GM12878 (cell line): ENCODE measurements around the gene EYA2. TPM values are rescaled to one million over a fixed set of nuclear protein-coding genes. Genes with fewer than 3 reads are reported as not detected.

Source experiments
- ATAC-seq: fragments of 200-7000 bp; cut with Tn5 transposase; 3 replicates; pipeline ENCODE4 v1.9.1; 2020; ENCODE audit warnings: mild to moderate bottlenecking, moderate library complexity
- BruUV-seq: library from RNA; stranded (reverse); fragments of 400-500 nt; replicated peaks from 2 replicates; lab custom pipeline; 2021; lab: Mats Ljungman, UMichigan
- CTCF ChIA-PET: fragments of 300-600 bp; sonication (Branson Sonifier 250); formaldehyde crosslinking; extraction: SDS; loops from one replicate; lab custom pipeline; 2021; ENCODE audit warnings: inconsistent platforms; lab: Yijun Ruan, JAX
- POLR2A ChIA-PET: fragments of 350-600 bp; formaldehyde crosslinking; extraction: SDS; loops from one replicate; lab custom pipeline; 2021; ENCODE audit warnings: inconsistent platforms; lab: Charles Lee
- RAD21 ChIA-PET: fragments of 300-600 bp; sonication (Branson Sonifier 250); formaldehyde crosslinking; loops from one replicate; lab custom pipeline; 2023; ENCODE audit warnings: antibody characterized with exemption; ENCODE audit not compliant: unreplicated experiment; lab: Charles Lee
- SMC1A ChIA-PET: fragments of 300-600 bp; sonication (Branson Sonifier 250); formaldehyde crosslinking; loops from one replicate; lab custom pipeline; 2023; ENCODE audit not compliant: unreplicated experiment, uncharacterized antibody; lab: Charles Lee
- DNase-seq: peaks from one replicate; pipeline ENCODE4 v3.0.0-alpha.2; 2011; ENCODE audit warnings: low read depth, low spot score
- FAIRE-seq: peaks from 3 replicates; lab custom pipeline; 2011; peaks lifted over from hg19 to GRCh38; lab: Jason Lieb, UNC
- H2AFZ ChIP-seq: 2 replicates; pipeline ENCODE4 v1.6.0; 2011; ENCODE audit warnings: low read depth, low read length, control low read depth; ENCODE audit not compliant: control insufficient read depth
- H3K27ac ChIP-seq: 2 replicates; pipeline ENCODE4 v1.5.1; 2011; ENCODE audit warnings: control low read depth; ENCODE audit not compliant: control insufficient read depth, insufficient read depth
- H3K27me3 ChIP-seq, 2 experiments: replicated peaks in 1 of 2; 2 replicates each; pipeline versions ENCODE4 v1.6.0 to v1.6.1; 2011; ENCODE audit warnings: low read length in 1 of 2; ENCODE audit not compliant: control insufficient read depth in 2 of 2, insufficient read depth in 2 of 2
- H3K36me3 ChIP-seq, 2 experiments: 2 replicates each; pipeline ENCODE4 v1.5.1; 2011; ENCODE audit warnings: low read length in 1 of 2; ENCODE audit not compliant: control insufficient read depth in 2 of 2, insufficient read depth in 2 of 2
- H3K4me1 ChIP-seq: 2 replicates; pipeline ENCODE4 v1.6.1; 2011; ENCODE audit warnings: mild to moderate bottlenecking, low read length, moderate library complexity, mixed read lengths; ENCODE audit not compliant: control insufficient read depth, insufficient read depth
- H3K4me2 ChIP-seq: 2 replicates; pipeline ENCODE4 v1.6.0; 2011; ENCODE audit warnings: control low read depth; ENCODE audit not compliant: control insufficient read depth, insufficient read depth
- H3K4me3 ChIP-seq: fragments of 200-600 bp; sonication (generic); 2 replicates; pipeline ENCODE4 v1.5.1; 2016
- H3K79me2 ChIP-seq: 2 replicates; pipeline ENCODE4 v1.6.0; 2011; ENCODE audit warnings: low read length; ENCODE audit not compliant: control insufficient read depth, insufficient read depth
- H3K9ac ChIP-seq: 2 replicates; pipeline ENCODE4 v1.8.0; 2011; ENCODE audit warnings: low read length, control low read depth, mixed read lengths; ENCODE audit not compliant: control insufficient read depth, insufficient read depth
- H3K9me3 ChIP-seq: replicated peaks from 3 replicates; pipeline ENCODE4 v1.5.1; 2011; ENCODE audit warnings: mild to moderate bottlenecking, low read length; ENCODE audit not compliant: control insufficient read depth, insufficient read depth
- H4K20me1 ChIP-seq: 2 replicates; pipeline ENCODE4 v1.6.0; 2011; ENCODE audit not compliant: control insufficient read depth, insufficient read depth
- ATF7 ChIP-seq: fragments of 450-650 bp; IDR thresholded peaks from 2 replicates; pipeline ENCODE4 v1.6.1; 2016; ENCODE audit warnings: low read depth, mild to moderate bottlenecking
- FOXM1 ChIP-seq: IDR thresholded peaks from 2 replicates; pipeline ENCODE4 v1.6.1; 2012; ENCODE audit warnings: low read depth, mild to moderate bottlenecking, inconsistent platforms, low read length, moderate library complexity
- MEF2A ChIP-seq: IDR thresholded peaks from 2 replicates; pipeline ENCODE4 v1.6.1; 2011; ENCODE audit warnings: low read depth, mild to moderate bottlenecking, low read length, moderate library complexity; ENCODE audit not compliant: insufficient read depth
- POLR2AphosphoS5 ChIP-seq: IDR thresholded peaks from 2 replicates; pipeline ENCODE4 v1.6.1; 2011; ENCODE audit warnings: mild to moderate bottlenecking, low read length, inconsistent platforms
- RBBP5 ChIP-seq: fragments of 200-600 bp; sonication (generic); conservative IDR thresholded peaks from 2 replicates; pipeline ENCODE4 v1.6.1; 2016
- WRNIP1 ChIP-seq: IDR thresholded peaks from 2 replicates; pipeline ENCODE4 v1.6.1; 2011; ENCODE audit warnings: low read depth, low read length, improper control_type of control experiment, borderline replicate concordance
- ZZZ3 ChIP-seq: IDR thresholded peaks from 2 replicates; pipeline ENCODE4 v1.6.1; 2011; ENCODE audit warnings: low read depth; ENCODE audit not compliant: control insufficient read depth, insufficient read length
- WGBS: methylation state at CpG from one replicate; pipeline ENCODE4 v1.1.6; 2016; ENCODE audit warnings: low lambda C conversion rate; ENCODE audit not compliant: insufficient replicate concordance, insufficient coverage; ENCODE audit errors: missing lambda C conversion rate; 5-methylcytosine and 5-hydroxymethylcytosine counted together
- in situ Hi-C: fragments of 300-500 bp; cut with MboI; formaldehyde crosslinking; loops from 9 replicates; pipeline ENCODE4 v1.14.3; 2018; ENCODE audit warnings: mixed read lengths
- intact Hi-C: fragments of 100-400 bp; cut with micrococcal nuclease; formaldehyde crosslinking; loops from one replicate; pipeline ENCODE4 v1.14.2; 2022; ENCODE audit not compliant: unreplicated experiment
- polyA plus RNA-seq, 11 experiments: library from polyadenylated mRNA; depleted of rRNA in 4 of 11; unstranded in 6 of 11; stranded (reverse) in 5 of 11; fragments of >200 nt; fragmentation: Nextera tagmentation in 4 of 11; fragmentation: Illumina TruSeq in 1 of 11; extraction: Ambion mirVana in 4 of 11; extraction: Trizol in 1 of 11; gene quantifications; 1 replicate in 1 of 11; 2 replicates in 10 of 11; pipeline versions ENCODE4 v1.2.1 to v1.2.3, GENCODE V29; 2011 to 2016; ENCODE audit warnings: inconsistent platforms in 2 of 11, missing spikeins in 2 of 11, low read depth in 1 of 11
- total RNA-seq, 4 experiments: library from RNA; depleted of rRNA in 3 of 4; stranded (reverse); fragments of >200 nt in 3 of 4; fragmentation: Illumina TruSeq in 1 of 4; extraction: Trizol in 1 of 4; gene quantifications; 2 replicates each; pipeline versions ENCODE4 v1.2.1 to v1.2.3, GENCODE V29; 2013 to 2021
- TF ChIP-seq, protein P1 (sequence below): fragments of 450-650 bp; IDR thresholded peaks from 2 replicates; pipeline ENCODE4 v1.6.1; 2017; ENCODE audit warnings: borderline replicate concordance
- TF ChIP-seq, protein P2 (sequence below): fragments of 450-650 bp; IDR thresholded peaks from 2 replicates; pipeline ENCODE4 v1.6.1; 2018; ENCODE audit warnings: borderline replicate concordance, mild to moderate bottlenecking; ENCODE audit not compliant: partially characterized antibody
- TF ChIP-seq, protein P3 (sequence below): fragments of 150-350 bp; IDR thresholded peaks from 2 replicates; pipeline ENCODE4 v1.6.1; 2014; ENCODE audit warnings: mild to moderate bottlenecking, low read depth, low read length
- TF ChIP-seq, protein P4 (sequence below): fragments of 450-650 bp; IDR thresholded peaks from 2 replicates; pipeline ENCODE4 v1.6.1; 2017; ENCODE audit warnings: low read depth, mild to moderate bottlenecking, moderate library complexity
- TF ChIP-seq, protein P5 (sequence below): IDR thresholded peaks from 2 replicates; pipeline ENCODE4 v1.6.1; 2011; ENCODE audit warnings: mild to moderate bottlenecking, low read depth, low read length, moderate library complexity; ENCODE audit not compliant: insufficient replicate concordance
- TF ChIP-seq, protein P6 (sequence below): fragments of 450-650 bp; IDR thresholded peaks from 2 replicates; pipeline ENCODE4 v1.6.1; 2017; ENCODE audit warnings: antibody characterized with exemption, mild to moderate bottlenecking, moderate library complexity

The EYA2 gene
- total and polyA plus RNA-seq, 10 of the 15 experiments (the other 5 are each of a cell fraction or from before 2014, with no cell fraction given) = 0.20 TPM; not detected in 9

DNA sequence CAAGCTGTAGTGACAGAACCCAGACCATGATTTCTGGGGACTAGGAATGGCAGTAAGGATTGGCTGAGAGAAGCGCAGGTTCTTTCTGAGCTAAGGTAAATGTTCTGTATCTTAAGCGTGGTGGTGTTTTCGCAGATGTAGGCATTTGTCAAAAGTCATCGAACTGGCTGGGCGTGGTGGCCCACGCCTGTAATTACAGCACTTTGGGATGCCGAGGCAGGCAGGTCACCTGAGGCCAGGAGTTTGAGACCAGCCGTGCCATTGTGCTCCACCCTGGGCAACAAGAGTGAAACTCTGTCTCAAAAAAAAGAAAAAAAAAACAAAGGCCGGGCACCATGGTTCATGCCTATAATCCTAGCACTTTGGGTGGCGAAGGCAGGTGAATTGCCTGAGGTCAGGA is 40.7 kb upstream of the EYA2 start:
- ChIA-PET CTCF (no interaction called here), POLR2A (no interaction called here), SMC1A (no interaction called here), RAD21 (no interaction called here)
- H4K20me1 ChIP-seq = no peaks in the 10 kb centered on the region
- H3K4me3 ChIP-seq = no peak overlapping the region
- no peaks in the 10 kb centered on the region for H3K36me3 ChIP-seq
- FAIRE-seq (no peak), ATAC-seq (no peak), DNase-seq (no peak)
- in situ Hi-C loops (no loop called here), intact Hi-C loops (no loop called here)
- no peak overlapping the region for H3K9ac ChIP-seq
- H2AFZ ChIP-seq = no peak overlapping the region
- BruUV-seq = no TSS peak
- H3K27me3 ChIP-seq = no peaks in the 10 kb centered on the region
- H3K9me3 ChIP-seq = no peaks in the 10 kb centered on the region
- 55% methylated on average over 10 of the region's 10 CpGs for WGBS
- no peak overlapping the region for H3K4me2 ChIP-seq
- no peaks in the 10 kb centered on the region for H3K4me1 ChIP-seq
- no peaks in the 10 kb centered on the region for H3K79me2 ChIP-seq
- H3K27ac ChIP-seq = no peak overlapping the region
- TF ChIP-seq, protein P1, sequence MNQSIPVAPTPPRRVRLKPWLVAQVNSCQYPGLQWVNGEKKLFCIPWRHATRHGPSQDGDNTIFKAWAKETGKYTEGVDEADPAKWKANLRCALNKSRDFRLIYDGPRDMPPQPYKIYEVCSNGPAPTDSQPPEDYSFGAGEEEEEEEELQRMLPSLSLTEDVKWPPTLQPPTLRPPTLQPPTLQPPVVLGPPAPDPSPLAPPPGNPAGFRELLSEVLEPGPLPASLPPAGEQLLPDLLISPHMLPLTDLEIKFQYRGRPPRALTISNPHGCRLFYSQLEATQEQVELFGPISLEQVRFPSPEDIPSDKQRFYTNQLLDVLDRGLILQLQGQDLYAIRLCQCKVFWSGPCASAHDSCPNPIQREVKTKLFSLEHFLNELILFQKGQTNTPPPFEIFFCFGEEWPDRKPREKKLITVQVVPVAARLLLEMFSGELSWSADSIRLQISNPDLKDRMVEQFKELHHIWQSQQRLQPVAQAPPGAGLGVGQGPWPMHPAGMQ = no peak
- no peak for TF ChIP-seq RBBP5
- TF ChIP-seq, protein P2, sequence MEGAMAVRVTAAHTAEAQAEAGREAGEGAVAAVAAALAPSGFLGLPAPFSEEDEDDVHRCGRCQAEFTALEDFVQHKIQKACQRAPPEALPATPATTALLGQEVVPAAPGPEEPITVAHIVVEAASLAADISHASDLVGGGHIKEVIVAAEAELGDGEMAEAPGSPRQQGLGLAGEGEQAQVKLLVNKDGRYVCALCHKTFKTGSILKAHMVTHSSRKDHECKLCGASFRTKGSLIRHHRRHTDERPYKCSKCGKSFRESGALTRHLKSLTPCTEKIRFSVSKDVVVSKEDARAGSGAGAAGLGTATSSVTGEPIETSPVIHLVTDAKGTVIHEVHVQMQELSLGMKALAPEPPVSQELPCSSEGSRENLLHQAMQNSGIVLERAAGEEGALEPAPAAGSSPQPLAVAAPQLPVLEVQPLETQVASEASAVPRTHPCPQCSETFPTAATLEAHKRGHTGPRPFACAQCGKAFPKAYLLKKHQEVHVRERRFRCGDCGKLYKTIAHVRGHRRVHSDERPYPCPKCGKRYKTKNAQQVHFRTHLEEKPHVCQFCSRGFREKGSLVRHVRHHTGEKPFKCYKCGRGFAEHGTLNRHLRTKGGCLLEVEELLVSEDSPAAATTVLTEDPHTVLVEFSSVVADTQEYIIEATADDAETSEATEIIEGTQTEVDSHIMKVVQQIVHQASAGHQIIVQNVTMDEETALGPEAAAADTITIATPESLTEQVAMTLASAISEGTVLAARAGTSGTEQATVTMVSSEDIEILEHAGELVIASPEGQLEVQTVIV = no peak
- TF ChIP-seq, protein P3, sequence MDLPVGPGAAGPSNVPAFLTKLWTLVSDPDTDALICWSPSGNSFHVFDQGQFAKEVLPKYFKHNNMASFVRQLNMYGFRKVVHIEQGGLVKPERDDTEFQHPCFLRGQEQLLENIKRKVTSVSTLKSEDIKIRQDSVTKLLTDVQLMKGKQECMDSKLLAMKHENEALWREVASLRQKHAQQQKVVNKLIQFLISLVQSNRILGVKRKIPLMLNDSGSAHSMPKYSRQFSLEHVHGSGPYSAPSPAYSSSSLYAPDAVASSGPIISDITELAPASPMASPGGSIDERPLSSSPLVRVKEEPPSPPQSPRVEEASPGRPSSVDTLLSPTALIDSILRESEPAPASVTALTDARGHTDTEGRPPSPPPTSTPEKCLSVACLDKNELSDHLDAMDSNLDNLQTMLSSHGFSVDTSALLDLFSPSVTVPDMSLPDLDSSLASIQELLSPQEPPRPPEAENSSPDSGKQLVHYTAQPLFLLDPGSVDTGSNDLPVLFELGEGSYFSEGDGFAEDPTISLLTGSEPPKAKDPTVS = no peak
- no peak for TF ChIP-seq POLR2AphosphoS5
- TF ChIP-seq ATF7 = no peak
- TF ChIP-seq FOXM1 = no peak
- TF ChIP-seq, protein P4, sequence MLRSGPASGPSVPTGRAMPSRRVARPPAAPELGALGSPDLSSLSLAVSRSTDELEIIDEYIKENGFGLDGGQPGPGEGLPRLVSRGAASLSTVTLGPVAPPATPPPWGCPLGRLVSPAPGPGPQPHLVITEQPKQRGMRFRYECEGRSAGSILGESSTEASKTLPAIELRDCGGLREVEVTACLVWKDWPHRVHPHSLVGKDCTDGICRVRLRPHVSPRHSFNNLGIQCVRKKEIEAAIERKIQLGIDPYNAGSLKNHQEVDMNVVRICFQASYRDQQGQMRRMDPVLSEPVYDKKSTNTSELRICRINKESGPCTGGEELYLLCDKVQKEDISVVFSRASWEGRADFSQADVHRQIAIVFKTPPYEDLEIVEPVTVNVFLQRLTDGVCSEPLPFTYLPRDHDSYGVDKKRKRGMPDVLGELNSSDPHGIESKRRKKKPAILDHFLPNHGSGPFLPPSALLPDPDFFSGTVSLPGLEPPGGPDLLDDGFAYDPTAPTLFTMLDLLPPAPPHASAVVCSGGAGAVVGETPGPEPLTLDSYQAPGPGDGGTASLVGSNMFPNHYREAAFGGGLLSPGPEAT = no peak
- no peak for TF ChIP-seq MEF2A
- TF ChIP-seq, protein P5, sequence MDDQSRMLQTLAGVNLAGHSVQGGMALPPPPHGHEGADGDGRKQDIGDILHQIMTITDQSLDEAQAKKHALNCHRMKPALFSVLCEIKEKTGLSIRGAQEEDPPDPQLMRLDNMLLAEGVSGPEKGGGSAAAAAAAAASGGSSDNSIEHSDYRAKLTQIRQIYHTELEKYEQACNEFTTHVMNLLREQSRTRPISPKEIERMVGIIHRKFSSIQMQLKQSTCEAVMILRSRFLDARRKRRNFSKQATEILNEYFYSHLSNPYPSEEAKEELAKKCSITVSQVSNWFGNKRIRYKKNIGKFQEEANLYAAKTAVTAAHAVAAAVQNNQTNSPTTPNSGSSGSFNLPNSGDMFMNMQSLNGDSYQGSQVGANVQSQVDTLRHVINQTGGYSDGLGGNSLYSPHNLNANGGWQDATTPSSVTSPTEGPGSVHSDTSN = no peak
- TF ChIP-seq WRNIP1 = no peak
- no peak for TF ChIP-seq ZZZ3
- TF ChIP-seq, protein P6, sequence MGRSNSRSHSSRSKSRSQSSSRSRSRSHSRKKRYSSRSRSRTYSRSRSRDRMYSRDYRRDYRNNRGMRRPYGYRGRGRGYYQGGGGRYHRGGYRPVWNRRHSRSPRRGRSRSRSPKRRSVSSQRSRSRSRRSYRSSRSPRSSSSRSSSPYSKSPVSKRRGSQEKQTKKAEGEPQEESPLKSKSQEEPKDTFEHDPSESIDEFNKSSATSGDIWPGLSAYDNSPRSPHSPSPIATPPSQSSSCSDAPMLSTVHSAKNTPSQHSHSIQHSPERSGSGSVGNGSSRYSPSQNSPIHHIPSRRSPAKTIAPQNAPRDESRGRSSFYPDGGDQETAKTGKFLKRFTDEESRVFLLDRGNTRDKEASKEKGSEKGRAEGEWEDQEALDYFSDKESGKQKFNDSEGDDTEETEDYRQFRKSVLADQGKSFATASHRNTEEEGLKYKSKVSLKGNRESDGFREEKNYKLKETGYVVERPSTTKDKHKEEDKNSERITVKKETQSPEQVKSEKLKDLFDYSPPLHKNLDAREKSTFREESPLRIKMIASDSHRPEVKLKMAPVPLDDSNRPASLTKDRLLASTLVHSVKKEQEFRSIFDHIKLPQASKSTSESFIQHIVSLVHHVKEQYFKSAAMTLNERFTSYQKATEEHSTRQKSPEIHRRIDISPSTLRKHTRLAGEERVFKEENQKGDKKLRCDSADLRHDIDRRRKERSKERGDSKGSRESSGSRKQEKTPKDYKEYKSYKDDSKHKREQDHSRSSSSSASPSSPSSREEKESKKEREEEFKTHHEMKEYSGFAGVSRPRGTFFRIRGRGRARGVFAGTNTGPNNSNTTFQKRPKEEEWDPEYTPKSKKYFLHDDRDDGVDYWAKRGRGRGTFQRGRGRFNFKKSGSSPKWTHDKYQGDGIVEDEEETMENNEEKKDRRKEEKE = no peak
